B cell (primary cell): ENCODE results near the gene HMX2. TPM values are rescaled to one million over a fixed set of nuclear protein-coding genes. Genes with fewer than 3 reads are reported as not detected.

Experiments
- ATAC-seq: fragments of 200-7000 bp; cut with Tn5 transposase; one replicate; pipeline ENCODE4 v1.10.0; 2021; ENCODE audit warnings: low read depth, mild to moderate bottlenecking, moderate number of reproducible peaks, moderate library complexity
- CTCF ChIA-PET: fragments of 350-600 bp; sonication (Branson Sonifier 250); formaldehyde crosslinking; loops from one replicate; lab custom pipeline; 2021; ENCODE audit warnings: antibody characterized with exemption, inconsistent platforms; lab: Charles Lee
- POLR2A ChIA-PET: fragments of 350-600 bp; sonication (Branson Sonifier 250); formaldehyde crosslinking; loops from one replicate; lab custom pipeline; 2021; ENCODE audit warnings: antibody characterized with exemption; lab: Charles Lee
- DNase-seq: peaks from one replicate; pipeline ENCODE4 v3.0.0; 2013
- H2AFZ ChIP-seq: 2 replicates; pipeline ENCODE4 v1.6.1; 2012; ENCODE audit warnings: mild to moderate bottlenecking, low read depth, low read length; ENCODE audit not compliant: insufficient read depth, poor library complexity, severe bottlenecking
- H3K27ac ChIP-seq, 2 donors: 1 replicate in 1 of 2; 2 replicates in 1 of 2; pipeline ENCODE4 v1.5.1; 2012 to 2013; ENCODE audit warnings: low read length in 2 of 2, mild to moderate bottlenecking in 2 of 2, moderate library complexity in 1 of 2
- H3K27me3 ChIP-seq, 4 experiments: fragments of 200-600 bp in 1 of 4; sonication (generic) in 1 of 4; replicated peaks in 1 of 4; 1 replicate in 2 of 4; 2 replicates in 2 of 4; pipeline versions ENCODE4 v1.6.1 to v1.7.0; 2013 to 2016; ENCODE audit warnings: low read length in 3 of 4, mild to moderate bottlenecking in 2 of 4, mixed read lengths in 1 of 4, moderate library complexity in 1 of 4; ENCODE audit not compliant: insufficient read depth in 4 of 4, control insufficient read depth in 3 of 4; ENCODE audit errors: control extremely low read depth in 1 of 4
- H3K36me3 ChIP-seq, 2 experiments: replicated peaks in 1 of 2; 1 replicate in 1 of 2; 2 replicates in 1 of 2; pipeline versions ENCODE4 v1.6.1 to v1.7.1; 2013; ENCODE audit warnings: low read length in 1 of 2; ENCODE audit not compliant: insufficient read depth in 2 of 2, control insufficient read depth in 1 of 2; ENCODE audit errors: control extremely low read depth in 1 of 2, extremely low read depth in 1 of 2
- H3K4me1 ChIP-seq, 2 donors: fragments of 200-600 bp in 1 of 2; sonication (generic) in 1 of 2; 1 replicate in 1 of 2; 2 replicates in 1 of 2; pipeline versions ENCODE4 v1.5.1 to v1.6.1; 2013 to 2017; ENCODE audit warnings: low read length in 2 of 2; ENCODE audit not compliant: control insufficient read depth in 2 of 2, insufficient read depth in 2 of 2
- H3K4me2 ChIP-seq: replicated peaks from 2 replicates; pipeline ENCODE3; 2012; ENCODE audit warnings: mild to moderate bottlenecking, low read depth, low read length; ENCODE audit not compliant: poor library complexity, severe bottlenecking
- H3K4me3 ChIP-seq, 5 experiments: fragments of 200-600 bp in 1 of 5; sonication (generic) in 1 of 5; 1 replicate in 3 of 5; 2 replicates in 2 of 5; pipeline versions ENCODE4 v1.5.1 to v1.7.0; 2011 to 2016; ENCODE audit warnings: low read length in 4 of 5, mild to moderate bottlenecking in 4 of 5, low read depth in 2 of 5, control low read depth in 1 of 5, moderate library complexity in 1 of 5; ENCODE audit not compliant: insufficient read depth in 1 of 5; ENCODE audit errors: control extremely low read depth in 1 of 5, extremely low read depth in 1 of 5
- H3K79me2 ChIP-seq: fragments of 200-600 bp; sonication (generic); one replicate; pipeline ENCODE4 v1.6.0; 2016; ENCODE audit warnings: low read length; ENCODE audit not compliant: control insufficient read depth, insufficient read depth
- H3K9ac ChIP-seq: fragments of 200-600 bp; sonication (generic); 2 replicates; pipeline ENCODE4 v1.6.1; 2017; ENCODE audit warnings: mild to moderate bottlenecking, low read length, moderate library complexity
- H3K9me3 ChIP-seq, 3 donors: one replicate each; pipeline versions ENCODE4 v1.6.1 to v1.7.1; 2013; ENCODE audit warnings: low read length in 2 of 3; ENCODE audit not compliant: control insufficient read depth in 2 of 3, insufficient read depth in 1 of 3; ENCODE audit errors: control extremely low read depth in 1 of 3
- H4K20me1 ChIP-seq: 2 replicates; pipeline ENCODE4 v1.6.0; 2012; ENCODE audit warnings: mild to moderate bottlenecking, low read length; ENCODE audit not compliant: insufficient read depth, control insufficient read depth, poor library complexity, severe bottlenecking
- H3K27ac Mint-ChIP-seq: one replicate; pipeline ENCODE4 v1.8.0; 2021; ENCODE audit warnings: mixed read lengths
- H3K27me3 Mint-ChIP-seq: one replicate; pipeline ENCODE4 v1.8.0; 2021; ENCODE audit warnings: mixed read lengths
- H3K4me1 Mint-ChIP-seq: one replicate; pipeline ENCODE4 v1.8.0; 2021; ENCODE audit warnings: mixed read lengths
- H3K4me3 Mint-ChIP-seq: one replicate; pipeline ENCODE4 v1.8.0; 2021; ENCODE audit warnings: mixed read lengths
- H3K9me3 Mint-ChIP-seq: one replicate; pipeline ENCODE4 v1.8.0; 2022; ENCODE audit warnings: mixed read lengths; ENCODE audit not compliant: insufficient read depth
- EZH2 ChIP-seq: IDR thresholded peaks from 2 replicates; pipeline ENCODE4 v1.6.1; 2012; ENCODE audit warnings: borderline replicate concordance, low read depth, mild to moderate bottlenecking, moderate library complexity, low read length; ENCODE audit not compliant: insufficient read depth, poor library complexity, severe bottlenecking
- WGBS: methylation state at CpG from one replicate; pipeline ENCODE4 v1.1.5; 2013; ENCODE audit warnings: missing lambda C conversion rate; ENCODE audit not compliant: insufficient coverage; 5-methylcytosine and 5-hydroxymethylcytosine counted together
- intact Hi-C: fragments of 100-400 bp; cut with micrococcal nuclease; formaldehyde crosslinking; loops from one replicate; pipeline ENCODE4 v1.10.0; 2022
- polyA plus RNA-seq: library from polyadenylated mRNA; depleted of rRNA; stranded (reverse); fragments of >200 nt; gene quantifications from 2 replicates; pipeline ENCODE4 v1.2.3, GENCODE V29; 2012
- total RNA-seq, 2 donors: library from RNA; stranded (reverse); fragments of 120-200 nt in 1 of 2; gene quantifications; 1 replicate in 1 of 2; 2 replicates in 1 of 2; pipeline versions ENCODE4 v1.2.3 to v1.2.4, GENCODE V29; 2013 to 2022
- TF ChIP-seq, protein P1 (sequence below): fragments of 200-600 bp; IDR thresholded peaks from one replicate; pipeline ENCODE4 v1.8.0; 2022; ENCODE audit warnings: antibody characterized with exemption, mild to moderate bottlenecking

Gene HMX2
- total and polyA plus RNA-seq, 2 donors (not counting 1 experiment from before 2014, with no cell fraction given) = not detected

DNA sequence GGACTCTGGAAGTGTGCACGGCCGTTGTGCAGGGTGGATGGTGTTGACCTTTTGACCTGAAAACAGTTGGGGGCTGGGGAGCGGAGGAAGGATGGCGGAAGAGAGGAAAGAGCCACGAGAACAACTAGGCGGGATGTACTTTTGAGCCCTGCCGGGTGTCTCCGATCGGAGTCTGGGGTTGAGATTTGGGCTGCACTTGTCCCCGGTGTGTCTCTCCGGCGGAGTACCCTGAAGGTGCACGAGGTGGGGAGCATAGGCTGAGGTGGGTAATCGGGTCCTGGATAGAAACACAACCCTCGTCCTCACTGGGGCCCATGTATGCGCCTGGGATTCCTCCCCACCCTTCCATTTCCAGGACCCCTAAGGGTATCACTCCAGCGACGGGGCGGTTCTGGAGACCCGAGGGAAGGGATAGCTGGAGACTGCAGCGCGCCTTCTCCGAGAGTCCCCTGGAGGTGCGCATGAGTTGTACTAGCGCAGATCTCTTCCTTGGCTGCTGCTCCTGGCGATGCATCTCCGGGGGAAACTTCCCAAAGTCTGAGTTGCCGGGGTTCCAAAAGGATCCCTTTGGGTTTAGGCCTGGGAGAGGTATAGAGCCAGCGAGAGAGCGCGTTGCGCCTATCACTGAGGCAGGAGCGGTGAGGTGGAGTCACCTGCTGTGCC, 4.6 kb upstream of the HMX2 start:
- Histone ChIP-seq H2AFZ (no peak overlapping the region), H3K36me3 (no peaks in the 10 kb centered on the region), H3K9ac (no peak overlapping the region), H3K79me2 (no peaks in the 10 kb centered on the region), H3K4me3 (no peak overlapping the region), H3K9me3 (peaks cover 7 to 85% (median 35%) of the 10 kb centered on the region in 3 donors), H3K4me1 (peaks cover 49 to 78% of the 10 kb centered on the region in 2 donors), H3K27me3 (peaks cover 6 to 98% (median 89%) of the 10 kb centered on the region in 4 experiments), H3K27ac (no peak overlapping the region), H4K20me1 (no peaks in the 10 kb centered on the region), H3K4me2 (peak overlapping the region; percentile 47)
- ATAC-seq (no peak), DNase-seq (peak; percentile 21)
- 13% methylated on average over 33 of the region's 33 CpGs for WGBS
- ChIA-PET POLR2A (interaction anchor here (0.7 kb wide), 1 partner anchor 636 kb away, joined by 3 read pairs; no protein-coding TSS in a partner anchor), CTCF (interaction anchor here (3.9 kb wide), 1 partner anchor 9 kb away, joined by 22 read pairs; no protein-coding TSS in a partner anchor)
- peaks cover 34% of the 10 kb centered on the region for H3K4me1 Mint-ChIP-seq
- no peak overlapping the region for H3K4me3 Mint-ChIP-seq
- intact Hi-C loops = no loop called here
- TF ChIP-seq, protein P1, sequence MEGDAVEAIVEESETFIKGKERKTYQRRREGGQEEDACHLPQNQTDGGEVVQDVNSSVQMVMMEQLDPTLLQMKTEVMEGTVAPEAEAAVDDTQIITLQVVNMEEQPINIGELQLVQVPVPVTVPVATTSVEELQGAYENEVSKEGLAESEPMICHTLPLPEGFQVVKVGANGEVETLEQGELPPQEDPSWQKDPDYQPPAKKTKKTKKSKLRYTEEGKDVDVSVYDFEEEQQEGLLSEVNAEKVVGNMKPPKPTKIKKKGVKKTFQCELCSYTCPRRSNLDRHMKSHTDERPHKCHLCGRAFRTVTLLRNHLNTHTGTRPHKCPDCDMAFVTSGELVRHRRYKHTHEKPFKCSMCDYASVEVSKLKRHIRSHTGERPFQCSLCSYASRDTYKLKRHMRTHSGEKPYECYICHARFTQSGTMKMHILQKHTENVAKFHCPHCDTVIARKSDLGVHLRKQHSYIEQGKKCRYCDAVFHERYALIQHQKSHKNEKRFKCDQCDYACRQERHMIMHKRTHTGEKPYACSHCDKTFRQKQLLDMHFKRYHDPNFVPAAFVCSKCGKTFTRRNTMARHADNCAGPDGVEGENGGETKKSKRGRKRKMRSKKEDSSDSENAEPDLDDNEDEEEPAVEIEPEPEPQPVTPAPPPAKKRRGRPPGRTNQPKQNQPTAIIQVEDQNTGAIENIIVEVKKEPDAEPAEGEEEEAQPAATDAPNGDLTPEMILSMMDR = no peak
- no peak for TF ChIP-seq EZH2
- H3K9me3 Mint-ChIP-seq = no peaks in the 10 kb centered on the region
- H3K27ac Mint-ChIP-seq = peak overlapping the region; percentile 6
- H3K27me3 Mint-ChIP-seq = peaks cover 77% of the 10 kb centered on the region

DNA sequence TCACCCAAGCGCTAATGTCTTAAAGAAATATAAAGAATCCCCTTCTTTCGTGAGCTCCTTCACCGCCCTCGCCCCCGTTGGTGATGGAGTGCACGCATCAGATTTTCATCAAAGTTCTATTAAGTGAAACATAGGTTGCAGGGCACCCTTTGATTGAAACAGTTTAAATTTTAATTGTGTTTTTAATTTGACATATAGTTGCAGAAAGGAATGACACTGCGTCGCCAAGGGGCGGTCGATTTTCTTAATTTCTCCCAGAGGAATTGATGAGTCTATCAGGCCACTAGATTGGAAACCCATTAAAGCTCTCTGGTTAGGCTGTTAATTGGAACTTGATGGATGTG, 4.1 kb upstream of the HMX2 start:
- DNase-seq (peak; percentile 20), ATAC-seq (no peak)
- 8% methylated on average over 10 of the region's 10 CpGs for WGBS
- no peak overlapping the region for H3K27ac ChIP-seq
- H4K20me1 ChIP-seq = peaks cover under 1% of the 10 kb centered on the region
- TF ChIP-seq, protein P1 = no peak
- no peak for TF ChIP-seq EZH2
- H3K4me1 Mint-ChIP-seq = peaks cover 34% of the 10 kb centered on the region
- CTCF ChIA-PET = interaction anchor here (3.9 kb wide), 1 partner anchor 10 kb away, joined by 22 read pairs; no protein-coding TSS in a partner anchor
- H2AFZ ChIP-seq = no peak overlapping the region
- no peak overlapping the region for H3K4me3 Mint-ChIP-seq
- H3K27me3 Mint-ChIP-seq = peaks cover 74% of the 10 kb centered on the region
- no peak overlapping the region for H3K9ac ChIP-seq
- H3K27me3 ChIP-seq = peaks cover 6 to 98% (median 88%) of the 10 kb centered on the region in 4 experiments
- H3K36me3 ChIP-seq = no peaks in the 10 kb centered on the region
- H3K4me3 ChIP-seq = no peak overlapping the region
- peaks cover 54 to 83% of the 10 kb centered on the region in 2 donors for H3K4me1 ChIP-seq
- H3K9me3 Mint-ChIP-seq = no peaks in the 10 kb centered on the region
- intact Hi-C loops = no loop called here
- H3K9me3 ChIP-seq = peaks cover 3 to 89% (median 32%) of the 10 kb centered on the region in 3 donors
- H3K4me2 ChIP-seq = no peak overlapping the region
- H3K27ac Mint-ChIP-seq = no peak overlapping the region
- POLR2A ChIA-PET = interaction anchor here (0.7 kb wide), 1 partner anchor 635 kb away, joined by 3 read pairs; no protein-coding TSS in a partner anchor
- H3K79me2 ChIP-seq = no peaks in the 10 kb centered on the region
